Osteoblast (primary cell): ENCODE results near the gene MAML2. TPM values are rescaled to one million over a fixed set of nuclear protein-coding genes. Genes with fewer than 3 reads are reported as not detected.

ENCODE experiments used
- DNase-seq: peaks from one replicate; pipeline ENCODE4 v3.0.0; 2011; ENCODE audit warnings: low spot score, mixed read lengths; ENCODE audit not compliant: insufficient read length; ENCODE audit errors: missing footprints
- H2AFZ ChIP-seq: 2 replicates; pipeline ENCODE4 v1.6.0; 2011; ENCODE audit warnings: mild to moderate bottlenecking, low read length
- H3K27ac ChIP-seq: 2 replicates; pipeline ENCODE4 v1.5.1; 2011; ENCODE audit warnings: mild to moderate bottlenecking, low read depth, low read length, moderate library complexity
- H3K27me3 ChIP-seq: 2 replicates; pipeline ENCODE4 v1.6.0; 2012; ENCODE audit warnings: mild to moderate bottlenecking, control low read depth, inconsistent platforms, low read length, moderate library complexity; ENCODE audit not compliant: insufficient read depth
- H3K36me3 ChIP-seq: 2 replicates; pipeline ENCODE4 v1.5.1; 2011; ENCODE audit warnings: mild to moderate bottlenecking, low read length, control low read depth, moderate library complexity; ENCODE audit not compliant: insufficient read depth
- H3K4me1 ChIP-seq: 2 replicates; pipeline ENCODE4 v1.5.1; 2011; ENCODE audit warnings: mild to moderate bottlenecking, low read length, control low read depth, moderate library complexity; ENCODE audit not compliant: insufficient read depth
- H3K4me2 ChIP-seq: 2 replicates; pipeline ENCODE4 v1.6.0; 2011; ENCODE audit warnings: mild to moderate bottlenecking, low read length; ENCODE audit not compliant: insufficient read depth
- H3K4me3 ChIP-seq: fragments of 200-600 bp; sonication (generic); 3 replicates; pipeline ENCODE4 v1.5.1; 2012; ENCODE audit warnings: mild to moderate bottlenecking, low read length, inconsistent platforms; ENCODE audit not compliant: insufficient read depth
- H3K79me2 ChIP-seq: 2 replicates; pipeline ENCODE4 v1.6.0; 2012; ENCODE audit warnings: mild to moderate bottlenecking, low read length, control low read depth, inconsistent platforms; ENCODE audit not compliant: insufficient read depth
- H3K9me3 ChIP-seq: 2 replicates; pipeline ENCODE4 v1.5.1; 2011; ENCODE audit warnings: low read depth, low read length, control low read depth
- H4K20me1 ChIP-seq: 2 replicates; pipeline ENCODE4 v1.6.0; 2012; ENCODE audit warnings: mild to moderate bottlenecking, low read length, control low read depth; ENCODE audit not compliant: insufficient read depth
- CTCF ChIP-seq: IDR thresholded peaks from 2 replicates; pipeline ENCODE4 v1.5.1; 2011; ENCODE audit warnings: mild to moderate bottlenecking, low read depth, low read length, moderate library complexity; ENCODE audit errors: extremely low read depth
- total RNA-seq: library from RNA; depleted of rRNA; stranded (reverse); fragments of >200 nt; gene quantifications from 2 replicates; pipeline ENCODE4 v1.2.3, GENCODE V29; 2012

The MAML2 gene
- total RNA-seq, 1 donor = 17.4 TPM

- no peaks in the 10 kb centered on the region for H3K9me3 ChIP-seq
- H3K27me3 ChIP-seq = no peaks in the 10 kb centered on the region
- peaks cover 5% of the 10 kb centered on the region for H4K20me1 ChIP-seq
- no peak overlapping the region for H3K4me3 ChIP-seq
- DNase-seq = no peak
- peaks cover 70% of the 10 kb centered on the region for H3K79me2 ChIP-seq
- no peak for TF ChIP-seq CTCF
- no peak overlapping the region for H2AFZ ChIP-seq
- H3K36me3 ChIP-seq = peaks cover 6% of the 10 kb centered on the region
- no peak overlapping the region for H3K4me2 ChIP-seq
- peaks cover 10% of the 10 kb centered on the region for H3K4me1 ChIP-seq
- H3K27ac ChIP-seq = no peak overlapping the region
Measured at GRCh38 chr11:96173422-96173821, 169.6 kb downstream of the MAML2 start.

GRCh38 chr11:96172604-96173003 is 170.4 kb downstream of the MAML2 start:
- Histone ChIP-seq H3K4me2 (no peak overlapping the region), H3K9me3 (no peaks in the 10 kb centered on the region)

GRCh38 chr11:96169250-96169649 is 173.7 kb downstream of the MAML2 start:
- peaks cover 81% of the 10 kb centered on the region for H3K79me2 ChIP-seq
- peaks cover 42% of the 10 kb centered on the region for H3K4me1 ChIP-seq

More at GRCh38 chr11:96172604-96173003, 170.4 kb downstream of the MAML2 start:
- no peak overlapping the region for H3K4me3 ChIP-seq
- H3K27me3 ChIP-seq = no peaks in the 10 kb centered on the region
- DNase-seq = no peak
- peaks cover 5% of the 10 kb centered on the region for H4K20me1 ChIP-seq
- peaks cover 74% of the 10 kb centered on the region for H3K79me2 ChIP-seq
- TF ChIP-seq CTCF = no peak
- no peak overlapping the region for H2AFZ ChIP-seq
- H3K27ac ChIP-seq = no peak overlapping the region
- H3K4me1 ChIP-seq = peaks cover 18% of the 10 kb centered on the region
- peaks cover 6% of the 10 kb centered on the region for H3K36me3 ChIP-seq

GRCh38 chr11:96168623-96169022 is 174.4 kb downstream of the MAML2 start:
- peak; percentile 85 for DNase-seq
- peaks cover 47% of the 10 kb centered on the region for H3K4me1 ChIP-seq
- H3K27me3 ChIP-seq = no peaks in the 10 kb centered on the region
- no peak overlapping the region for H3K4me3 ChIP-seq
- H3K9me3 ChIP-seq = no peaks in the 10 kb centered on the region
- H3K27ac ChIP-seq = peak overlapping the region; percentile 52
- H3K36me3 ChIP-seq = peaks cover 6% of the 10 kb centered on the region
- H2AFZ ChIP-seq = no peak overlapping the region
- no peaks in the 10 kb centered on the region for H4K20me1 ChIP-seq
- peak overlapping the region; percentile 59 for H3K4me2 ChIP-seq
- H3K79me2 ChIP-seq = peaks cover 81% of the 10 kb centered on the region
- no peak for TF ChIP-seq CTCF

More at GRCh38 chr11:96169250-96169649, 173.7 kb downstream of the MAML2 start:
- Histone ChIP-seq H2AFZ (no peak overlapping the region), H3K4me2 (peak overlapping the region; percentile 59), H3K36me3 (peaks cover 6% of the 10 kb centered on the region), H3K9me3 (no peaks in the 10 kb centered on the region), H3K27me3 (no peaks in the 10 kb centered on the region), H3K4me3 (no peak overlapping the region), H3K27ac (peak overlapping the region; percentile 52), H4K20me1 (no peaks in the 10 kb centered on the region)
- TF ChIP-seq CTCF = no peak
- no peak for DNase-seq
